CD8-positive, alpha-beta memory T cell (primary cell): ENCODE data around the gene ZNF614. TPM values are rescaled to one million over a fixed set of nuclear protein-coding genes. Genes with fewer than 3 reads are reported as not detected.
"Not testable (repeated sequence)": the region's sequence is repeated elsewhere in the genome, so short reads cannot be mapped to it uniquely, and the experiment has no call there.

ENCODE experiments used
- CTCF ChIA-PET: fragments of 350-600 bp; sonication (Branson Sonifier 250); formaldehyde crosslinking; loops from one replicate; lab custom pipeline; 2021; ENCODE audit warnings: antibody characterized with exemption; lab: Charles Lee
- POLR2A ChIA-PET: fragments of 350-600 bp; sonication (Branson Sonifier 250); formaldehyde crosslinking; loops from one replicate; lab custom pipeline; 2021; ENCODE audit warnings: antibody characterized with exemption; lab: Charles Lee
- DNase-seq, 5 donors: peaks; one replicate each; pipeline versions ENCODE4 v3.0.0 to v3.0.0-alpha.2; 2020 to 2022; ENCODE audit warnings: mixed read lengths in 1 of 5
- H3K27ac ChIP-seq: one replicate; pipeline ENCODE4 v1.7.0; 2013; ENCODE audit warnings: low read depth, mild to moderate bottlenecking, low read length, moderate library complexity
- H3K27me3 ChIP-seq: 2 replicates; pipeline ENCODE4 v1.7.0; 2013; ENCODE audit warnings: low read length, mild to moderate bottlenecking; ENCODE audit not compliant: insufficient read depth, poor library complexity, severe bottlenecking
- H3K36me3 ChIP-seq: 2 replicates; pipeline ENCODE4 v1.7.0; 2013; ENCODE audit warnings: mild to moderate bottlenecking, low read length, moderate library complexity; ENCODE audit not compliant: insufficient read depth
- H3K4me1 ChIP-seq: 2 replicates; pipeline ENCODE4 v1.7.0; 2013; ENCODE audit warnings: mild to moderate bottlenecking, low read length, moderate library complexity; ENCODE audit not compliant: insufficient read depth
- H3K4me3 ChIP-seq: 2 replicates; pipeline ENCODE4 v1.7.0; 2013; ENCODE audit warnings: mild to moderate bottlenecking, low read length
- H3K9me3 ChIP-seq: 2 replicates; pipeline ENCODE4 v1.7.0; 2013; ENCODE audit warnings: mild to moderate bottlenecking, low read length
- H3K27ac Mint-ChIP-seq, 8 donors: one replicate each; pipeline ENCODE4 v1.8.0; 2020 to 2021; ENCODE audit warnings: mixed read lengths in 8 of 8, mild to moderate bottlenecking in 6 of 8, inconsistent platforms in 3 of 8, moderate library complexity in 3 of 8
- H3K27me3 Mint-ChIP-seq, 2 donors: one replicate each; pipeline ENCODE4 v1.8.0; 2020 to 2021; ENCODE audit warnings: mixed read lengths in 2 of 2, mild to moderate bottlenecking in 1 of 2, moderate library complexity in 1 of 2
- H3K36me3 Mint-ChIP-seq, 3 donors: one replicate each; pipeline ENCODE4 v1.8.0; 2020 to 2021; ENCODE audit warnings: mixed read lengths in 3 of 3, inconsistent platforms in 1 of 3, mild to moderate bottlenecking in 1 of 3
- H3K4me1 Mint-ChIP-seq, 3 donors: one replicate each; pipeline ENCODE4 v1.8.0; 2020 to 2021; ENCODE audit warnings: mixed read lengths in 3 of 3, inconsistent platforms in 1 of 3, mild to moderate bottlenecking in 1 of 3
- H3K4me3 Mint-ChIP-seq, 7 donors: one replicate each; pipeline ENCODE4 v1.8.0; 2020 to 2021; ENCODE audit warnings: mixed read lengths in 7 of 7, mild to moderate bottlenecking in 6 of 7, moderate library complexity in 4 of 7, inconsistent platforms in 2 of 7
- H3K9me3 Mint-ChIP-seq, 5 donors: one replicate each; pipeline ENCODE4 v1.8.0; 2020 to 2022; ENCODE audit warnings: mixed read lengths in 5 of 5, mild to moderate bottlenecking in 3 of 5, moderate library complexity in 2 of 5, inconsistent platforms in 1 of 5
- polyA plus RNA-seq: library from polyadenylated mRNA; unstranded; fragments of 300-500 nt; fragmentation: Illumina TruSeq; gene quantifications from one replicate; pipeline ENCODE4 v1.2.3, GENCODE V29; 2021
- total RNA-seq, 2 experiments: library from RNA; stranded (reverse); gene quantifications; one replicate each; pipeline ENCODE4 v1.2.3, GENCODE V29; 2021

The ZNF614 gene
- total and polyA plus RNA-seq, 3 experiments from 2014 or later, result 7.2 to 13.0 (median 12.3) TPM

DNA sequence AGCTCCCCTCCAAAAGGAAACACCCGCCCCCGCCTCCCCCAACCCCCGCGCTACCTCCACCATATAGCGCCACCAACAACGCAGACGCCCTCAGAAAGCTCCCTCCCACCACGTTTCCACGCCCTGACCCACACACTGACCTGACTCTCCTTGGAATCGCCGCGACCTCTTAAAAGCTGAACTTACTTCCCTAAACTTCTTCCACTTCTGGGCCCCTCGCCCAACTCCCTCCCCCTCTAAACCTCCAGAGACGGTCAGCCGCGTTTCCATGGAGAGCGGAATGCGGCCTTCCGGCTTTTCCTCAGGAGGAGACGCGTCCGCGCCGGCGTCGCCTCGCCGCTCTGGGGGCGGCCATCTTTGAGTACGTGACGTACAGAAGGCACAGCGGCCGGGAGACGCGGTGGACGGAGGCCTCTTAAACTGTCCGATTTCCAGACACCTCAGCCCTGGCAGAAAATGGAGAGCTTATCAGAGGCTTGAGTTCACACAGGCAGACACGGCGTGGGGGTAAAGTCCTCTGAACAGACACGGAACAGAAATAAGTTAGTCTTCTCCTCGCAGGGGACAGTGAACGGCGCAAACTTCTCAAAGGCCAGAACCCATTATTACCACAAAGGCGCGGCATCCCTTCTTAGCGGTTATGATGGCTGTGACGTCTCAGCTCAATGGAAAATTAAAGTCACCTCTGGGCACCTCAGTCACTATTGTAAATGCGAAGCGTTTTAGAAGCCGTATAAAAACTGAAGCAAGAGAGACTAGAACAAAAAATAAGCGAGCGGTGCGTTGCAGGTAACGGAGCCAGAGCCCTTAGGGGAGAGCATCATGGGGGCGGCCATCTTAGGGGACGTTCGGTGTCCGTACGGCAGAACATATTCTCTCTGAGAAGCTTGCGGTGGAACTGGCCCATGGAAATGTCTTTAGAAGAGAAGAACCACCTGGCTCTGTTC, 20.6 kb upstream of the ZNF614 start, which contains the start of gene ZNF432:
Gene ZNF432, minus strand, starts transcription at position 284 of the 947 bp plus-strand sequence. CDS start 1,970 bp downstream, outside the sequence.
- peaks cover 24 to 45% (median 28%) of the 10 kb centered on the region in 3 donors for H3K4me1 Mint-ChIP-seq
- H3K9me3 Mint-ChIP-seq, result peaks cover 26 to 60% (median 45%) of the 10 kb centered on the region in 5 donors
- H3K36me3 ChIP-seq, result peaks cover 17% of the 10 kb centered on the region
- H3K27me3 ChIP-seq, result no peaks in the 10 kb centered on the region
- peak within 1 kb of the TSS; percentile 96 to 100 (median 99) for H3K27ac Mint-ChIP-seq
- peak; percentile 70 to 91 (median 80) for DNase-seq
- H3K4me3 Mint-ChIP-seq, result peak within 1 kb of the TSS; percentile 93 to 100 (median 97)
- peak within 1 kb of the TSS; percentile 92 for H3K4me3 ChIP-seq
- H3K4me1 ChIP-seq, result peaks cover 12% of the 10 kb centered on the region
- CTCF ChIA-PET, result interaction anchor here (0.7 to 1.1 kb wide), 3 partner anchors 15 to 20 kb away, joined by 3 to 5 read pairs (median 3); partner anchors contain the start of gene ZNF614
- peaks cover 0 to 1% of the 10 kb centered on the region in 2 donors for H3K27me3 Mint-ChIP-seq
- H3K27ac ChIP-seq, result peak within 1 kb of the TSS; percentile 98
- H3K36me3 Mint-ChIP-seq, result peaks cover 31 to 65% (median 53%) of the 10 kb centered on the region in 3 donors
- POLR2A ChIA-PET, result interaction anchor here (0.5 to 1.9 kb wide), 7 partner anchors 15 to 145 kb away, joined by 3 to 12 read pairs (median 6); partner anchors contain the start of genes PPP2R1A, ZNF614, ZNF615 and ZNF836
- peaks cover 11% of the 10 kb centered on the region for H3K9me3 ChIP-seq

DNA sequence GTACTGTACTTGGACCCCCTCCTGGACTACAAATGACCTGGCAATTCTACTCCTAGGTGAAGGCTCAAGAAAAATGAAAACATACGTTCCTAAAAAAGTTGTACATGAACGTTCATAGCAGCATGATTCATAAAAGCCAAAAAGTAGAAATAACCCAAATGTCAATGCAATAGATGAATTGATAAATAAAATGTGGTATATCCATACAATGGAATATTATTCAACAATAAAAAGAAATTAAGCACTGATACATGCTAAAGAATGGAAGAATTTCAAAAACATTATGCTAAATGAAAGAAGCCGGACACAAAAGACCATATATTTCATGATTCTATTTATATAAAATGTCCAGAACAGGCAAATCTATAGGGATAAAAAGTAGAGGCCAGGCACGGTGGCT, 11.0 kb upstream of the ZNF614 start:
- Histone ChIP-seq H3K4me3 (no peak overlapping the region), H3K9me3 (peaks cover 51% of the 10 kb centered on the region), H3K27ac (no peak overlapping the region), H3K4me1 (no peaks in the 10 kb centered on the region), H3K27me3 (no peaks in the 10 kb centered on the region), H3K36me3 (peaks cover 71% of the 10 kb centered on the region)
- CTCF ChIA-PET, result no interaction called here
- Mint-ChIP-seq H3K4me1 (no peaks in the 10 kb centered on the region), H3K9me3 (peaks cover 35 to 94% (median 85%) of the 10 kb centered on the region in 5 donors), H3K36me3 (peaks cover 67 to 93% (median 92%) of the 10 kb centered on the region in 3 donors), H3K27ac (no peak overlapping the region), H3K4me3 (no peak overlapping the region), H3K27me3 (no peaks in the 10 kb centered on the region)
- POLR2A ChIA-PET, result no interaction called here
- no peak for DNase-seq

DNA sequence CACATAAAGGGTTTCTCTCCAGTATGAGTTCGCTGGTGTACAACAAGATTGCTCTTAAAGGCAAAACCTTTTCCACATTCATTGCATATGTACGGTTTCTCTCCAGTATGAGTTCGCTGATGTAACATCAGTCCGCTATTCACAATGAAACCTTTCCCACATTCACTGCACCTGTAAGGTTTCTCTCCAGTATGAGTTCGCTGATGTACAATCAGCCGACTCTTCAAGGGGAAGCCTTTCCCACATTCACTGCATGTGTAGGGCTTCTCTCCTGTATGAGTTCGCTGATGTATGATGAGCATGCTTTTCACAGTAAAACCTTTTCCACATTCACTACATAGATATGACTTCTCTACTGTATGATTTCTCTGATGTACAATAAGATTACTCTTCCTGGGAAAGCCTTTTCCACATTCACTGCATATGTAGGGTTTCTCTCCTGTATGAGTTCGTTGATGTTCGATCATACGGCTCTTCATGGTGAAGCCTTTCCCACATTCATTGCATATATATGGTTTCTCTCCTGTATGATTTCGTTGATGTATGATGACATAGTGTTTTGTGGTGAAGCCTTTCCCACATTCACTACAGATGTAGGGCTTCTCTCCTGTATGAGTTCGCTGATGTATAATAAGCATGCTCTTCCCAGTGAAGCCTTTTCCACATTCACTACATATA, 6.0 kb upstream of the ZNF614 start:
- H3K27ac Mint-ChIP-seq, result no peak overlapping the region
- no peaks in the 10 kb centered on the region for H3K27me3 Mint-ChIP-seq
- Histone ChIP-seq H3K4me3 (peak overlapping the region; percentile 35), H3K9me3 (peaks cover 76% of the 10 kb centered on the region), H3K4me1 (no peaks in the 10 kb centered on the region), H3K27me3 (no peaks in the 10 kb centered on the region), H3K36me3 (peaks cover 42% of the 10 kb centered on the region), H3K27ac (no peak overlapping the region)
- ChIA-PET POLR2A (no interaction called here), CTCF (no interaction called here)
- DNase-seq, result no peak
- H3K36me3 Mint-ChIP-seq, result peaks cover 36 to 75% (median 67%) of the 10 kb centered on the region in 3 donors
- no peak overlapping the region for H3K4me3 Mint-ChIP-seq
- H3K9me3 Mint-ChIP-seq, result peaks cover 41 to 90% (median 90%) of the 10 kb centered on the region in 5 donors
- H3K4me1 Mint-ChIP-seq, result no peaks in the 10 kb centered on the region

DNA sequence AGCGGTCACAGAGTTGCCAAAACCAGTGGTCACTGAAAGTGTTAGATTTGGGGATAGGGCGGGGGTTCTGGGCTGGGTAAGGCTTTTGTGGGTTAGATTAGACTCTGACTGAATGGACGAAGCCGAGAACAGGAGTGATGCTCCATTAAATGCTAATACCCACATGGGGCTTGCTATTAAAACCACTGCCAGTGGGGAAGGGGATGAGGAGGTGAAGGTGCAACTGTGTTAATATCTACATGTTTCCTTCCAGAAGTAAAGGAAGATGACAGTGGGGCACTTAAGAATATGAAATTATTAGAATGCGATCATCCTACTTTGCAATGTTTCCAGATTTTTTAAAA, 573 bp upstream of the ZNF614 start:
- ChIA-PET POLR2A (interaction anchor here (0.7 to 1.6 kb wide), 4 partner anchors 20 to 42 kb away, joined by 3 to 12 read pairs (median 4); partner anchors contain the start of genes ZNF350, ZNF432 and ZNF615), CTCF (interaction anchor here (1.5 kb wide), 1 partner anchor 20 kb away, joined by 5 read pairs; the partner anchor contains the start of gene ZNF432)
- H3K4me1 ChIP-seq, result peaks cover 11% of the 10 kb centered on the region
- H3K9me3 ChIP-seq, result peaks cover 52% of the 10 kb centered on the region
- H3K27ac ChIP-seq, result peak overlapping the region; percentile 96
- Mint-ChIP-seq H3K36me3 (peaks cover 20 to 62% (median 58%) of the 10 kb centered on the region in 3 donors), H3K9me3 (peaks cover 33 to 80% (median 67%) of the 10 kb centered on the region in 5 donors), H3K4me3 (peak overlapping the region; percentile 87 to 98 (median 92)), H3K27ac (peak overlapping the region; percentile 90 to 99 (median 96)), H3K4me1 (peaks cover 22 to 36% (median 34%) of the 10 kb centered on the region in 3 donors), H3K27me3 (no peaks in the 10 kb centered on the region)
- no peak for DNase-seq
- H3K27me3 ChIP-seq, result no peaks in the 10 kb centered on the region
- H3K4me3 ChIP-seq, result peak overlapping the region; percentile 99
- H3K36me3 ChIP-seq, result peaks cover 17% of the 10 kb centered on the region

DNA sequence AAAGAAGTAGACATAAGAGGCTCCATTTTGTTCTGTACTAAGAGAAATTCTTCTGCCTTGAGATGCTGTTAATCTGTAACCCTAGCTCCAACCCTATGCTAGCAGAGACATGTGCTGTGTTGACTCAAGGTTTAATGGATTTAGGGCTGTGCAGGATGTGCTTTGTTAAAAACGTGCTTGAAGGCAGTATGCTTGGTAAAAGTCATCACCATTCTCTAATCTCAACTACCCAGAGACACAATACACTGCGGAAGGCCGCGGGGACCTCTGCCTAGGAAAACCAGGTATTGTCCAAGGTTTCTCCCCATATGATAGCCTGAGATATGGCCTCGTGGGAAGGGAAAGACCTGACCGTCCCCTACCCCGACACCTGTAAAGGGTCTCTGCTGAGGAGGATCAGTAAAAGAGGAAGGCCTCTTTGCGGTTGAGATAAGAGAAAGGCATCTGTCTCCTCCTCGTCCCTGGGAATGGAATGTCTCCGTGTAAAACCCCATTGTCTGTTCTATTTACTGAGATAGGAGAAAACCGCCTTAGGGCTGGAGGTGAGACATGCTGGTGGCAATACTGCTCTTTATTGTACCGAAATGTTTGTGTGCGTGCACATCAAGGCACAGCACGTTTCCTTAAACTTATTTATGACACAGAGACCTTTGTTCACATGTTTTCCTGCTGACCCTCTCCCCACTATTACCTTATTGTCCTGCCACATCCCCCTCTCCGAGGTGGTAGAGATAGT, 1.8 kb downstream of the ZNF614 start:
- Histone ChIP-seq H3K36me3 (peaks cover 29% of the 10 kb centered on the region), H3K9me3 (peaks cover 40% of the 10 kb centered on the region), H3K4me1 (peaks cover 11% of the 10 kb centered on the region)
- POLR2A ChIA-PET, CTCF ChIA-PET, H3K4me3 ChIP-seq, H3K27me3 Mint-ChIP-seq, H3K27ac ChIP-seq, DNase-seq, H3K27me3 ChIP-seq: not testable (repeated sequence)
- Mint-ChIP-seq H3K4me3 (peak overlapping the region; percentile 8 to 97 (median 89)), H3K27ac (peak overlapping the region in 3 of 8 donors; percentile 54 to 93 (median 68)), H3K9me3 (peaks cover 34 to 76% (median 63%) of the 10 kb centered on the region in 5 donors), H3K4me1 (peaks cover 23 to 41% (median 34%) of the 10 kb centered on the region in 3 donors), H3K36me3 (peaks cover 34 to 69% (median 65%) of the 10 kb centered on the region in 3 donors)

DNA sequence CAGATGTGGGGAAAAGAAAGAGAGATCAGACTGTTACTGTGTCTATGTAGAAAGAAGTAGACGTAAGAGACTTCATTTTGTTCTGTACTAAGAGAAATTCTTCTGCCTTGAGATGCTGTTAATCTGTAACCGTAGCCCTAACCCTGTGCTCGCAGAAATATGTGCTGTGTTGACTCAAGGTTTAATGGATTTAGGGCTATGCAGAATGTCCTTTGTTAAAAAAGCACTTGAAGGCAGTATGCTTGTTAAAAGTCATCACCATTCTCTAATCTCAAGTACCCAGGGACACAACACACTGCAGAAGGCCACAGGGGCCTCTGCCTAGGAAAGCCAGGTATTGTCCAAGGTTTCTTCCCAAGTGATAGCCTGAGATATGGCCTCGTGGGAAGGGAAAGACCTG, 3.7 kb downstream of the ZNF614 start:
- H3K4me1 Mint-ChIP-seq, result peaks cover 23 to 44% (median 37%) of the 10 kb centered on the region in 3 donors
- H3K36me3 Mint-ChIP-seq, result peaks cover 47 to 83% (median 77%) of the 10 kb centered on the region in 3 donors
- Histone ChIP-seq H3K9me3 (peaks cover 43% of the 10 kb centered on the region), H3K4me1 (peaks cover 11% of the 10 kb centered on the region), H3K36me3 (peaks cover 48% of the 10 kb centered on the region)
- H3K4me3 ChIP-seq, DNase-seq, H3K27ac ChIP-seq, POLR2A ChIA-PET, H3K27me3 Mint-ChIP-seq, H3K27ac Mint-ChIP-seq, H3K27me3 ChIP-seq, CTCF ChIA-PET: not testable (repeated sequence)
- H3K4me3 Mint-ChIP-seq, result peak overlapping the region in 1 of 7 donors; percentile 54
- H3K9me3 Mint-ChIP-seq, result peaks cover 47 to 80% (median 67%) of the 10 kb centered on the region in 5 donors

DNA sequence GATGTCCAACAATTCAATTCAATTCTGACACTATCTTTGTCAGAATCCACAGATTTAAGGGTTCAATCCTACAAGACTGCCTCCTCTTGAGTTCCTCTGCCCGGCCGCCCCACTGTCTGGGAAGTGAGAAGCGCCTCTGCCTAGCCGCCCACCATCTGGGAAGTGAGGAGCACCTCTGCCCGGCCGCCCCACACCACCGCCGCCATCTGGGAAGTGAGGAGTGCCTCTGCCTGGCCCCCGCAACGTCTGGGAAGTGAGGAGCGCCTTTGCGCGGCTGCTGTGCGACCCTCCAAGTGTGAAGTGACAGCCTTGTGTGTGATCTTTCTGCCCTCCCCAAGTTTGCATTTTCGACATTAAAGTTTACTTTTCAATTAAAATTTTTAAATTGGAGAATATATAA, 6.0 kb downstream of the ZNF614 start:
- DNase-seq, result no peak
- Histone ChIP-seq H3K27me3 (no peaks in the 10 kb centered on the region), H3K36me3 (peaks cover 62% of the 10 kb centered on the region), H3K4me1 (peaks cover 4% of the 10 kb centered on the region), H3K9me3 (peaks cover 58% of the 10 kb centered on the region), H3K4me3 (no peak overlapping the region), H3K27ac (no peak overlapping the region)
- CTCF ChIA-PET, result no interaction called here
- H3K27me3 Mint-ChIP-seq, result no peaks in the 10 kb centered on the region
- peaks cover 61 to 94% (median 93%) of the 10 kb centered on the region in 3 donors for H3K36me3 Mint-ChIP-seq
- POLR2A ChIA-PET, result no interaction called here
- H3K27ac Mint-ChIP-seq, result no peak overlapping the region
- peaks cover 6 to 26% (median 21%) of the 10 kb centered on the region in 3 donors for H3K4me1 Mint-ChIP-seq
- peaks cover 54 to 92% (median 85%) of the 10 kb centered on the region in 5 donors for H3K9me3 Mint-ChIP-seq
- H3K4me3 Mint-ChIP-seq, result no peak overlapping the region
